ENCODE measurements around the gene STRIT1.
"Not testable (repeated sequence)": the region's sequence is repeated elsewhere in the genome, so short reads cannot be mapped to it uniquely, and the experiment has no call there.

STRIT1 gene

DNA sequence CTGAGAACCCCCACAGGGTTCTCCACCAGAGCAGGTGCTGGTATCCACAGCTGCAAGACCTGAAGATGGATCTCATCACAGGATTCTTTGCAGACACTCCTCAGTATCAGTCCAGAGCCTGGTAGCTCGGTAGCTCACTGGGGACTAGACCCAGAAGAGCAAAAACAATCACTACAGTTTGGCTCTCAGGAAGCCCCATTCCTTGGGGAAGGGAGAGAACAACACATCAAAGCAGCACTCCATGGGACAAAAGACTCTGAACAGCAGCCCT lies 22.2 kb downstream of the STRIT1 start:
- no peak overlapping the region for H3K4me3 Mint-ChIP-seq
- no peak for ATAC-seq (ENCODE audit: low read depth)
- H3K27ac Mint-ChIP-seq: no peak overlapping the region

DNA sequence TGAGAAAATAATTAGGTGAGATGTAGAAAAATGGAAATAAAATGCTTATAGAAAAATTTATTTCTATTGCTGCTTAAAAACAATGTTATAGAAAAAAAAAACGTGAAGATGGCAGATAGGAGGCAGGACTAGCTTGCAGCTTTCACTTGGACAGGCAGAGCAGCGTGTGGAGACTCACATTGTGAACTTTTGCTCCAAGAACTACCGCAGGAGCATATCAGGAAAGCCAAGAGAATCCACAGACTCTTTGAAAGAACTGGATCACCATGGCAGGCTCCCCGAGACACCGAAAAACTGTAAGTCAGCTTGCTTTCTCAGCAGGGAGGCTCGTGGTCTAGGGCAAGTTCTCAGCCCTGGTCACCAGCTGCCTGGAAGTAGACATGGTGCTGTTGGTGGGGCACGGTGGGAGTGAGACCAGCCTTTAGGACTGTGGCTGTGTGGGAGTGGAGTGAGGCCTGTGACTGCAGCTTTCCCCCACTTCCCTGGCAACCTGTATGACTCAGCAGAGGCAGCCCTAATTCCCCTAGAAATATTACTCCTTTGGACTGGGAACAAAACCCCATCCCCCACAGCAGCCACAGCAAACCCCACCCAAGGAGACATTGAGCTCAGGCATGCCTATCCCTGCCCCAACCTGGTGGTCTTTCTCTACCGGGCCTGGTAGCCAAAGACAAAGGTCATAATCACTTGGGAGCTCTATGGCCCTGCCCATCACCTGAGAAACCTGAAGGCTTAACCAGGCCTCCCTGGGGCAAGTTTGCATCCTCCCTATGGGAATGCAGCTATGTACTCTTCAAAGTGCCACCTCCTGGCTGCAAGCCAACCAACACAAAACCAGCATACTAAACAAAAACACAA lies 22.8 kb downstream of the STRIT1 start:
- Mint-ChIP-seq H3K4me1 (no peaks in the 10 kb centered on the region), H3K27ac (no peak overlapping the region), H3K4me3 (no peak overlapping the region), H3K36me3 (no peaks in the 10 kb centered on the region), H3K27me3 (no peaks in the 10 kb centered on the region), H3K9me3 (no peaks in the 10 kb centered on the region)
- DNase-seq (ENCODE audit: low spot score in 2 of 2): no peak
- ATAC-seq (ENCODE audit: low read depth): no peak

More for the DNA sequence above, 22.2 kb downstream of the STRIT1 start:
- Mint-ChIP-seq H3K36me3 (no peaks in the 10 kb centered on the region), H3K27me3 (no peaks in the 10 kb centered on the region), H3K4me1 (no peaks in the 10 kb centered on the region), H3K9me3 (no peaks in the 10 kb centered on the region)
- DNase-seq (ENCODE audit: low spot score in 2 of 2): no peak

GRCh38 chr3:155270063-155270462 lies 23.4 kb downstream of the STRIT1 start:
- no peaks in the 10 kb centered on the region for H3K4me1 Mint-ChIP-seq
- ATAC-seq (ENCODE audit: low read depth) (no peak), DNase-seq (ENCODE audit: low spot score in 2 of 2) (no peak)
- no peaks in the 10 kb centered on the region for H3K36me3 Mint-ChIP-seq
- no peaks in the 10 kb centered on the region for H3K27me3 Mint-ChIP-seq
- H3K9me3 Mint-ChIP-seq: no peaks in the 10 kb centered on the region
- no peak overlapping the region for H3K4me3 Mint-ChIP-seq
- H3K27ac Mint-ChIP-seq: no peak overlapping the region

- not testable (repeated sequence) for ATAC-seq (ENCODE audit: low read depth); H3K4me3 Mint-ChIP-seq; H3K4me1 Mint-ChIP-seq; H3K27ac Mint-ChIP-seq; DNase-seq (ENCODE audit: low spot score in 2 of 2); H3K27me3 Mint-ChIP-seq; H3K9me3 Mint-ChIP-seq; H3K36me3 Mint-ChIP-seq
These were observed 30.6 kb downstream of the STRIT1 start for GRCh38 chr3:155262855-155263254.

GRCh38 chr3:155262295-155262694 lies 31.2 kb downstream of the STRIT1 start:
- DNase-seq (ENCODE audit: low spot score in 2 of 2): no peak
- no peak overlapping the region for H3K27ac Mint-ChIP-seq
- peaks cover 2% of the 10 kb centered on the region for H3K9me3 Mint-ChIP-seq
- no peak overlapping the region for H3K4me3 Mint-ChIP-seq
- H3K36me3 Mint-ChIP-seq: no peaks in the 10 kb centered on the region
- no peaks in the 10 kb centered on the region for H3K4me1 Mint-ChIP-seq
- no peak for ATAC-seq (ENCODE audit: low read depth)
- H3K27me3 Mint-ChIP-seq: no peaks in the 10 kb centered on the region

DNA sequence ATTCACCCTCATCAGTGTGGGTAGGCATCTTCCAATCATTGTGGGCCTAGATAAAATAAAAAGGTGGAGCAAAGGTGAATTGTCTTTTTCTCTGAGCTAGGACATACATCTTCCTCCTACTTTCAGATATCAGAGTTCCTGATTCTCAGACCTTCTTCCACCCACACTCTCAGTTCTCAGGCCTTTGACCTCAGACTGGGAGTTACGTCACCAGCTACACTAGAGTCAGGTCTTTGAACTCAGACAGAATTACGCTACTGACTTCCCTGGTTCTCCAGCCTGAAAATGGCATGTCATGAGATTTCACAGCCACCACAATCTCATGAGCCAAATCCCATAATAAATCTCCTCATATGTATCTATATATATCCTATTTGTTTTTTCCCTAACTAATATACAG lies 39.0 kb downstream of the STRIT1 start:
- H3K9me3 Mint-ChIP-seq: peaks cover 4% of the 10 kb centered on the region
- no peaks in the 10 kb centered on the region for H3K27me3 Mint-ChIP-seq
- H3K27ac Mint-ChIP-seq: no peak overlapping the region
- H3K4me1 Mint-ChIP-seq: peaks cover 2% of the 10 kb centered on the region
- ATAC-seq (ENCODE audit: low read depth): no peak
- no peaks in the 10 kb centered on the region for H3K36me3 Mint-ChIP-seq
- no peak for DNase-seq (ENCODE audit: low spot score in 2 of 2)
- no peak overlapping the region for H3K4me3 Mint-ChIP-seq

- no peak for ATAC-seq (ENCODE audit: low read depth)
- peaks cover 2% of the 10 kb centered on the region for H3K4me1 Mint-ChIP-seq
- no peaks in the 10 kb centered on the region for H3K36me3 Mint-ChIP-seq
- H3K27ac Mint-ChIP-seq: no peak overlapping the region
- no peak overlapping the region for H3K4me3 Mint-ChIP-seq
- H3K9me3 Mint-ChIP-seq: peaks cover 5% of the 10 kb centered on the region
- H3K27me3 Mint-ChIP-seq: no peaks in the 10 kb centered on the region
- no peak for DNase-seq (ENCODE audit: low spot score in 2 of 2)
These were observed 40.9 kb downstream of the STRIT1 start for GRCh38 chr3:155252535-155252934.

DNA sequence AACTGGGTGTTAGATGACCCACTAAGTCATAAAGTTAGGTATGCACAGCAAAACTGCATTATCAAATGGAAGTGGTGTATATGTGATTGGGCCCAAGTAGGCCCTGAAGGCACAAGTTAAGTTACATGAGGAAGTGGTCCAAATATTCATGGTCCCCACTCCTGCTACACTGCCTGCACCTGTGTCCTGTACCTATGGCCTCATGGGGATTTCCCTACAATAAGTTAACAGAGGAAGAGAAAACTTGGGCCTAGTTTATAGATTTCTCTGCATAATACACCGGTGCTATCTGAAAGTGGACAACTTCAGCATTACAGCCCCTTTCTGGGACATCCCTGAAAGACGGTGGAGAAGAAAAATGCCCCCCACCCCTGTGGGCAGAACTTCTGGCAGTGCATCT lies 41.5 kb downstream of the STRIT1 start:
- peaks cover 2% of the 10 kb centered on the region for H3K4me1 Mint-ChIP-seq
- peaks cover 5% of the 10 kb centered on the region for H3K9me3 Mint-ChIP-seq
- no peak overlapping the region for H3K4me3 Mint-ChIP-seq
- peak; percentile 38 for ATAC-seq (ENCODE audit: low read depth)
- H3K36me3 Mint-ChIP-seq: no peaks in the 10 kb centered on the region
- no peaks in the 10 kb centered on the region for H3K27me3 Mint-ChIP-seq
- DNase-seq (ENCODE audit: low spot score in 2 of 2): no peak
- H3K27ac Mint-ChIP-seq: no peak overlapping the region

- no peaks in the 10 kb centered on the region for H3K27me3 Mint-ChIP-seq
- no peak overlapping the region for H3K4me3 Mint-ChIP-seq
- H3K4me1 Mint-ChIP-seq: peaks cover 2% of the 10 kb centered on the region
- no peak overlapping the region for H3K27ac Mint-ChIP-seq
- DNase-seq (ENCODE audit: low spot score in 2 of 2) (no peak), ATAC-seq (ENCODE audit: low read depth) (no peak)
- no peaks in the 10 kb centered on the region for H3K36me3 Mint-ChIP-seq
- H3K9me3 Mint-ChIP-seq: peaks cover 5% of the 10 kb centered on the region
These were observed 44.8 kb downstream of the STRIT1 start for GRCh38 chr3:155248531-155249187.

- H3K4me3 Mint-ChIP-seq: no peak overlapping the region
- no peak for ATAC-seq (ENCODE audit: low read depth)
These were observed 48.8 kb downstream of the STRIT1 start for GRCh38 chr3:155244699-155245098.

DNA sequence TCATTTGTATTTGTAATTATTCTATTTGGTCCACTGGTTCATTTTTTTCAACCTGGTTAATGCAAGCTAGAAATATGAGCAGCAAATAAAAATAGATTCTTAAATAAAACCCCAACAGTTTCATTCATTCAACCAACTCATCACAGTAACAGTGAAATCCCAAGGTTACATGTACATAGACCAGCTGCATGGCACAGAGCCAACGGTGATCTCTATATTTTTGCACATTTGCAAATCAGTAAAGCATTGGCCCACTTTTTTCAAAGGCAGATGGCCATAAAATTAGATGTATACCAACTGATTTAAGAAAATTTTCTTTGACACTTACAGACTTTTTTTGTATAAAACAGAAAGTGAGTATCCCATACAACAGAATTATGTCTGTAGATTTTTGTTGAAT lies 49.3 kb downstream of the STRIT1 start:
- Mint-ChIP-seq H3K36me3 (no peaks in the 10 kb centered on the region), H3K4me1 (no peaks in the 10 kb centered on the region), H3K4me3 (no peak overlapping the region), H3K27me3 (no peaks in the 10 kb centered on the region), H3K9me3 (no peaks in the 10 kb centered on the region), H3K27ac (no peak overlapping the region)
- ATAC-seq (ENCODE audit: low read depth): no peak
- no peak for DNase-seq (ENCODE audit: low spot score in 2 of 2)

More at GRCh38 chr3:155244699-155245098, 48.8 kb downstream of the STRIT1 start:
- Mint-ChIP-seq H3K27me3 (no peaks in the 10 kb centered on the region), H3K27ac (no peak overlapping the region), H3K4me1 (no peaks in the 10 kb centered on the region), H3K36me3 (no peaks in the 10 kb centered on the region), H3K9me3 (peaks cover 3% of the 10 kb centered on the region)
- no peak for DNase-seq (ENCODE audit: low spot score in 2 of 2)

DNA sequence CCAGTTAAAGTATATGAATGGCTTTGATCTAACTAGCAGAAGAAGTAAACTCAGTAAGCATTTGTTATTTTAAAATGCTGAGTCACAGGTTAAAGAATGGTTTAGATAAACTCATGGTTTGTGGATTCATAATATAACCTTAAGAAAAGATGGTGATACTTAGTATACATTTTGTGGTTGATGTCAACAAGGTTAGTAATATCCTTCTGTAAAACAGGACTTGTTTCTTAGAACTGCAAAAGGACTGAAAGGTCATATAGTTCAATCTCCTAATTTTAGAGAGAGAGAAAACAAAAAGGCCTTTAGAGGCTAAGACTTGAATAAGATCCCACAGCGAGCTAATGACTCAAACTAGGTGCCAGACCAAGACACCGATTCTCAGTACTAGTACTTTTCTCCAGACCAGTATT lies 50.0 kb downstream of the STRIT1 start:
- DNase-seq (ENCODE audit: low spot score in 2 of 2): no peak
- Mint-ChIP-seq H3K27ac (no peak overlapping the region), H3K4me3 (no peak overlapping the region), H3K9me3 (no peaks in the 10 kb centered on the region), H3K36me3 (no peaks in the 10 kb centered on the region), H3K27me3 (no peaks in the 10 kb centered on the region), H3K4me1 (no peaks in the 10 kb centered on the region)
- no peak for ATAC-seq (ENCODE audit: low read depth)

GRCh38 chr3:155242342-155242741 lies 51.1 kb downstream of the STRIT1 start:
- Mint-ChIP-seq H3K4me3 (no peak overlapping the region), H3K4me1 (no peaks in the 10 kb centered on the region), H3K36me3 (no peaks in the 10 kb centered on the region), H3K27me3 (no peaks in the 10 kb centered on the region), H3K9me3 (no peaks in the 10 kb centered on the region), H3K27ac (no peak overlapping the region)
- no peak for ATAC-seq (ENCODE audit: low read depth)
- no peak for DNase-seq (ENCODE audit: low spot score in 2 of 2)

- ATAC-seq (ENCODE audit: low read depth): no peak
- DNase-seq (ENCODE audit: low spot score in 2 of 2): no peak
- Mint-ChIP-seq H3K27me3 (no peaks in the 10 kb centered on the region), H3K4me1 (no peaks in the 10 kb centered on the region), H3K9me3 (no peaks in the 10 kb centered on the region), H3K4me3 (no peak overlapping the region), H3K36me3 (no peaks in the 10 kb centered on the region), H3K27ac (no peak overlapping the region)
These were observed 51.9 kb downstream of the STRIT1 start for GRCh38 chr3:155241579-155241978.
